Left renal cortex interstitium (tissue), 4 donors: Measurements from ENCODE around the gene TSPAN17. TPM values are rescaled to one million over a fixed set of nuclear protein-coding genes. Genes with fewer than 3 reads are reported as not detected.

ENCODE experiments used
- DNase-seq, 4 donors: peaks; one replicate each; pipeline ENCODE4 v3.0.0-alpha.2; 2013; ENCODE audit warnings: low read depth in 4 of 4, low spot score in 2 of 4, missing footprints in 1 of 4
- polyA plus RNA-seq, 4 donors: library from polyadenylated mRNA; unstranded; fragments of 120-200 nt; gene quantifications; one replicate each; pipeline ENCODE4 v1.2.1, GENCODE V29; 2013; ENCODE audit not compliant: insufficient read length in 4 of 4

Gene TSPAN17
- polyA plus RNA-seq, 4 donors: 29.2 to 37.8 (median 33.5) TPM

DNA sequence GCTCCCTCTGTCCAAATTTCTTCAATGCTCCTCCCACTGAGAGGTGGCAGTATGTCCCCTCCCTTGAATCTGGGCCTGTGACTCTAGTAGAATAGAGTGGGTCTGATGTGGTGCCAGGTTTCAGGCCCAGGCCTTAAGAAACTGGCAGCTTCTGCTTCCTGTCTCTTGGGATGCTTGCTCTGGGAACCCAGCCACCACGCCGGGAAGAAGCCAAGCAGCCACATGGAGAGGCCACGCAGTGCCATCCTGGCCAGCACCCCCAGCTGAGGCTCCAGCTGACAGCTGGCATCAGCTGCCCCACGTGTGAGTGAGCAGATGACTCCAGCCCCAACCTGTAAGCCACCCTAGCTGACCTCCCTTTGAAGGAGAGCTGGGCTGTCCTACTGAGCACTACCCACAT is 7.3 kb upstream of the TSPAN17 start:
- no peak for DNase-seq

DNA sequence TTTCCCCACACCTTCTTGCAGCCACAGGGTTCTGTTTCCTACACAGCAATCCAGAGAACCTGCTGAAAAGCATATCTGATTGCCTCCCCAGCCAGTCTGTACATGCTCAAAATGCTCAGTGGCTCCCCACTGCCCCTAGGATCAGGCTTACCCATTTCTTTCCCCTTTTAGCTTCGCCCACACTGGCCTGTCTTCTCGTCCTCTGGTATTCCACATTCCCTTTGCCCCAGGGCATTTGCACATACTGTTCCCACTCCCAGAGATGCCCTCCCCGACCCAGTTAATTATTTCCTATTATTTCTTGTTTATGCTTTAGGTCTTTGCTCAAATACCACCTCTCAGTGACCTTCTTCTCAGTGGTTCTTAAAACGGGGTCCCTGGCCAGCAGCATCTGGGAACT is 6.7 kb upstream of the TSPAN17 start:
- DNase-seq: no peak

DNA sequence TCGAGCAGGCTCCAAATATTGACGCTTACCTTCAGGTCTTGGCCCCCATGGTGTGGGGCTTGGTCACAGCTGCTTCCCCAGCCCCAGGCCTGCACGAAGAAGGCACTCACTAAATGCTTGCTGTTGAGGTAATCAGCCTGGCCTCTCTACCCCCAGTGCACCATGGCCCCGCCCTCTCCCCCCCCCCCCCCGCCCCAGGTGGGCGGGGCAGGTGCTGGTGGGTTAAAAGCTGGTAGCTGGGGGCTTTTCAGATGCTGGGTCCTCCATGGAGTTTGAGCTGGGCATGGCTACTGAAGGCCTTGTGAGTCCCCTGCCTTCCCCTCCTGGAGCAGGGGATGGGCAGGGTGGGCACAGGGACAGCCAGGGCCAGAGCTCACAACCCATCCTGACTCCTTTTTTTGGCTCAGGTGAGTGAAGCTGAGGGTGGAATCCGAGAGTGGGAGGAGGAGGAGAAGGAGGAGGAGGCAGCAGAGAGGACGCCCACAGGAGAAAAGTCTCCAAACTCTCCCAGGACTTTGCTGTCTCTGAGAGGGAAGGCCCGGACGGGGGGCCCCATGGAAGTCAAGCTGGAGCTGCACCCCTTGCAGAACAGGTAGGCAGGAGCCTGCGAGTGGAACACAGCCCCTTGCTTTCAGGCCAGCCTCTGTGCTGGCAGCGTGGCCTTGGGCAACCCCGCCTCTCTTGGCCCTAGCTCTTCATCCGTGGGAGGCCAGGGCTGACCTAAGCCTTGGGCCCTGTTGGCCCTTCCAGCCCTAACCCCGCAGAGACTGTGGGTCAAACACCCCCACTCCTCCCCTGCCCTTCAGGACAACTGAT is 4.4 kb upstream of the TSPAN17 start:
- no peak for DNase-seq

DNA sequence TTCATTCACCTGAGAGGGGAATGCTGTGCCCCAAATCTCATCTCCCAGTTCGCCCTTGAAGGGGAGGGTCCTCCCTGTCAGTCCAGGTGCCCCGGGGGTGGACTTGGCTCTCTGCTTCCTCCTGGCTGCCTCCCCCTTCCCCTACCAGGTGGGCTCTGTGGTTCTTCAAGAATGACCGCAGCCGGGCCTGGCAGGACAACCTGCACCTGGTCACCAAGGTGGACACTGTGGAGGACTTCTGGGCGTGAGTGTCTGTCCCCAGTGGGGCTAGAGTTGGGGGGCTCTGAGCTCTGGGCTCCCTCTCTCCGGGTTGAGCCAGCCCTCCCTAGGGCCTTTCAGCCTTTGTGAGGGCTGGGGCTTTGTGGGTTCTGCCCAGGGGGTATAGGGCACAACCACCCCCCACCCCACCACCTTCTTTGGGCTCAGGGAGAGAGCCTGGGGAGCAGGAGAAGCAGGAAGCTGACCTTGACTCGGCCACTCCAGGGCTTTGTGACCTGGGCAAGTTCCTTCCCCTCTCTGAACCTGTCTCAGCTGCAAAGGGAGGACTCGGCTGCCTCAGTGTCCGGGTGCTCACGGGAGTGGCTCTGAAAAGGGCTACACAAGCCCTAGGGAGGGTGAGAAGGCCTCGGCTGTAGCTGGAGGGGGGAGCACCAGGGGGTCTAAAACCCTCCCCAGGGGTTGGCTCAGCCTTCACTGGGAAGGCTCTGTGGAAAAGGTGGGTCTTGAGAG is 3.6 kb upstream of the TSPAN17 start:
- DNase-seq: no peak

DNA sequence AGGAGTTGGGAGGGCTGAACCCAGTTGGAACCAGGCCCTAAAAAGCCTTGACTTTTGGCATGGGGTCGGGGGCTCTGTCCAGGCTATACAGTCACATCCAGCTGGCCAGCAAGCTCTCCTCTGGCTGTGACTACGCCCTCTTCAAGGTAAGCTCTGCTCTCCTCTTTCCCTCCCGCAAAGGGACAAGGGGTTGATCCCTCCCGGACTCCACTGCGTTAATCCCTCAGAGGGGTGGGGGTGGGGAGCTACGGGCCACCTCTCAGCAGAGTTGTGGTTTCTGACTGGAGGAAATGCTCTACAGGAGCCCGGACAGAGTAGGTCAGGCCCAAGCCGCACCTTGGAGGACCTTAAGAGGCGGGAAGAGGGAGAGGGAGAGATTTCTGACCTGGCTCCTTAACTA is 3.0 kb upstream of the TSPAN17 start:
- no peak for DNase-seq

DNA sequence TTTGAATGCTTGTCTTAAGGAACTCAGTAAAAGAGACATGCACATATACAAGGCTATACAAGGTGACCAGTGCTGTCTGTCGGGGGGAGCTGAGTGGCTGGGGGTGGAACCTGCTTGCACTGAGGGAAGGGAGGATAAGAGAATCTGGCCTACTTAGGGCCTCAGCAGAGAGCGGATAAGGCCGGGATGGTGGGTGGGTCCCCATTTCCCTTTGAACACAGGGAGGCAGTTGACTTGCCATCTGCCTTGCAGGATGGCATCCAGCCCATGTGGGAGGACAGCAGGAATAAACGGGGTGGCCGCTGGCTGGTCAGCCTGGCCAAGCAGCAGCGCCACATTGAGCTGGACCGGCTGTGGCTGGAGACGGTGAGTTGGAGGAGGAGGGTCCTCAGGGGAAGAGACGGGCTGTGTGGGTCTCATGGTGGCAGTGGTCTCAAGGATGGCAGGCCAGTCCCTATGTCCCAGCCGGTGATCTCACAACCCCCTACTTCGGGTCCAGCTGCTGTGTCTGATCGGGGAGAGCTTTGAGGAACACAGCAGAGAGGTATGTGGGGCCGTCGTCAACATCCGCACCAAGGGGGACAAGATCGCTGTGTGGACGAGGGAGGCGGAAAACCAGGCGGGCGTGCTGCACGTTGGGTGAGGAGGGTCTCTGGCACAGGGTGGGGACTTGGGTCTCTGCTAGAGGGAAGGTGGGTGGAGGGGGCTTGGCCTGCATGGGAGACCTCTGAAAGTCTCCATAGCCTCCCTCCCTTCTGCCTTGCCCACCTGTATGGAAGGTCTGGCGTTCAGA is 2.2 kb upstream of the TSPAN17 start:
- DNase-seq: no peak

DNA sequence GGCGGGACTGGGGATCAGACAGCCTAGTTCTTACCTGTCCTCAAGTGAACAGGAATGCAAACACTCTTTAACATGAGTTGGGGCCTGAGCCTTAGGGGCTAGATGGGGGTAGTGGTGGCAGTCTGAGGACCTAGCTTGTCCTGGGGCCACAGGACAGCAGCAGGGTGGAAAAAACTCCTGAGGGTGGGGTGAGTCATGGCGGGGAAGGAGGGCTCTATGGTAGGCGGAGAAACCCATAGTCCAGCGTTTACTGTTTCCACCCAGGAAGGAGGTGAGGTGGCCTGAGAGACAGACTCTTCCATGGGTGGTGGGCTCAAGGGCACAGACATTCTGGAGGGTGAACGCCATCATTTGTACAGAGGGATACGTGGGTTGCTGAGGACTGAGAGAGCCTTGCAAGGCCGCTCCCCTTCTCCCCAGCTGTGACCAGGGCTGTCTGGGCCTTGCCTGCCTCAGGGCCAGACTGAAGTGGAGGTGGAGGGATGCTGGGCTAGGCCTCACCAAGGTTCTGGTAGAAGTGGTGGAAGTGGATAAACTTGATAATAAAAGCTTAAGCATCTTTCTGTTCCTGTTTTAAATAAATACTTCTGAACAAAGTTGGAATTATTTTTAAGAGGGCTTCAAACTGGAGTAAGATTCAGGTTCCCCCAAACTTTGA is 1.1 kb upstream of the TSPAN17 start:
- no peak for DNase-seq

DNA sequence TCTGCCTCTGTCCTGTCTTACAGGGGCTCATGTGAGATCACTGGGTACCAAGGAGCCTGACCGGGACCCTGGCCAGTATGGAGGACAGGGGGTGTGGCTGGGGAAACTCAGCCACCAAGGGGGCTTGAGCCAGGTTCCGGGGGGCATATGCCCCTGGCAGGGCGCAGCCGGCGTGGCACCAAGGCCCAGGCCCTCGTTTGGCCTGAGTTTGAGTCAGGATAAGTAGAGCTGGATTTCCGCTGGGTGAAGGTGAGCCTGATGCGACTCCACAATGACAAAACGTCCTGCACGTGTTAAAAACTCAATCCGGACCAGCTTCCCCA is 616 bp upstream of the TSPAN17 start:
- DNase-seq: no peak

DNA sequence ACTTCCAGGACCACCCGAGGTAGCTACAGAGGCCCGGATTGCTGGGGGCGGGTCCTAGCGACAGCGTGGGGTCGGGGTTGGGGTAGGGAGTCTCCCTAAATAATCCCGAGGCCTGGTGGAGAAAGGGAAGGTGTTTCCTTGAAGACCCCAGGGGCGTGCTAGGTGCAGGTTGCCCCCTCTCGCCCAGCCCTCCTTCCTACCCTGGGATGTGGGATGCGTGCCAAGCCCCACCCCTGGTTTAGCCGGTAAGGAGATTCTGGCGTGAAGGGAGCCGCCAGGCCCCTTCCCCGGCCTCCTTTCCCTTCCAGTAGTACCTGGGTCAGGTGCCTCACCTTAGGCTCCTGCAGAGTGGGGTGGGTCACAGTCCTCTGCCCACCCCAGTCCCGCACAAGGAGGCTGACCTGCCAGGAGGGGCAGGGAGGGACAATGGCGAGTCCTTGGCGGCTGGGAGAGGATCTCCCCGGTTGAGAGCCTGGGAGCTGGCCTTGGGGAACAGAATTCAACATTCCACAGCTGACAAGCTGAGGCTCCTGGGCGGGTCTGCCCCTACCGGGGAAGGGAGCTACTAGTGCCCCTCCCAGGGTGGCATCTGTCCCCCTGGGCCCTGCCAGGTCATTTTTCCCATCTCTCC is 674 bp downstream of the TSPAN17 start:
- peak in 1 of 4 donors; percentile 14 for DNase-seq

DNA sequence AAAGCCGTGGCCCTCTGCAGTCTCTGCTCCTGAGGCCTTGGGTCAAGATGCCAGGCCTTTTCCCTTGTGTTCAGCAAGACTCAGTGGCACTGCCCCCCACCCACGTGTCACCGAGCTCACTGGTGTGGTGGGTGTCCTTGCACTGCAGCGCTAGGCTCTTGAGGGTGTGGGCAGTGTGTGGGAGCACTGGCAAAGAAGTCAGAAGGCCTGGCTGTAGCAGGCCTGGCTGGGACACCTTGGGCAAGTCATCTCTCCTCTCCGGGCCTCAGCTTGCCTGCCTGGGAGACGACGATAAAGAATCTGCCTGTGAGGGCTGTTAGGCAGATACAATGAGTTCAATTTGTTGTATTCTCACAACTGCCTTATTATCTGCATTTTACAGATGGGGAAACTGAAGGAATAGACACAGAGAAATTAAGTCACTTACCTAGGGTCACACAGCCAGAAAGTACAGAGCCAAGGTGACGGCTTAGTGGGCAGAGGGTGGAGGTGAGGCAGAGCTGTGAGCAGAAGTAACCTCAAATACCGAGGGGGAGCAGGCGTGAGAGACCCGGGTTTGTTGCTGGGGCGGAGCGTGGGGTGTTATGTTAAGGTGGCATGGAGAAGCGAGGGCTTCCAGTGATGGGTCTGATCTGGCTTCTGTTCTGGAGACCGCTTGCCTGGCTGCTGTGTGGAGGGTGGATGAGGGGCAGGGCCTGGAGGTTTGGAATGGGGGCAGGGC is 1.4 kb downstream of the TSPAN17 start:
- DNase-seq: no peak

DNA sequence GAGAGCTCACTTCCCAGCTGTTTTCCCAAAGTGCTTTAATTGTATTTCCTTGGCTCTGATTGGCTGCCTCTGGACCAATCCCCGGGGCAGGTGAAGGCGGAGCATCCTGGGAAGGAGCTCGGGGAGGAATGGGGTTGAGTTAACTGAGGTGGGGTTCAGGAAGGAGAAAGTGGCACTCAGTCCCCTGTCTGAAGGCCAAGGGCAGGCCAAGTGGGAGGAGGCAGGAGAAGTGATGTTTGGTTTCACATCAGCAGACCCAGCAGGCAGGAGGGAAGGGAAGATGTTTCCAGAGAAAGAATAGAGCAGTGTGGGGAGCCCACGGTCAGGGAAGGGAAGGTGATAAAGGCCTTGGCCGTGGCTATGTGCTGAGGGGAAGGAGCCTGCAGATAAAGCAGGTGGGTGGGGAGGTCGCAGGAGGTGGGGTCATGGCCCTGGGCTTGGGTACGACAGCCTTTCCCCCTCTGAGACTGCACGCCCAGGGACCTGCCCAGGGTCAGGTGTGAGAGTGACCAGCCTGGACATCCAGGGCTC is 3.1 kb downstream of the TSPAN17 start:
- no peak for DNase-seq

DNA sequence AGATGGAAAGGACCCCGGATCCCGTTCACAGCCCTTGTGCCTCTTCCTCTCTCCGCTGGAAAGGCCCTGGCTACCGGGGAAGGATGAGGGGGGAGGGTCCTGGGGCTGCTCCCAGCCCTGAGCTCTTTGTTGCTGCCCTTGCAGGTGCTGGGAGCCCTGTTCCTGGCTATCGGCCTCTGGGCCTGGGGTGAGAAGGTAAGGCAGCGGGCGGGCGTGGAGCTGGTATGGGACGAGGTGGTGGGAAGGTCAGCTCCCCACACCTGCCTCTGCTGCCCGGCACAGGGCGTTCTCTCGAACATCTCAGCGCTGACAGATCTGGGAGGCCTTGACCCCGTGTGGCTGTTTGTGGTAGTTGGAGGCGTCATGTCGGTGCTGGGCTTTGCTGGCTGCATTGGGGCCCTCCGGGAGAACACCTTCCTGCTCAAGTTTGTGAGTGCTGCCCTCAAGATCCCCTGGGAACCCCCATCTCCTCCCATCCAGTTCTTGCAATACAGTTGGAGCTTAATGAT is 4.2 kb downstream of the TSPAN17 start:
- DNase-seq: no peak

DNA sequence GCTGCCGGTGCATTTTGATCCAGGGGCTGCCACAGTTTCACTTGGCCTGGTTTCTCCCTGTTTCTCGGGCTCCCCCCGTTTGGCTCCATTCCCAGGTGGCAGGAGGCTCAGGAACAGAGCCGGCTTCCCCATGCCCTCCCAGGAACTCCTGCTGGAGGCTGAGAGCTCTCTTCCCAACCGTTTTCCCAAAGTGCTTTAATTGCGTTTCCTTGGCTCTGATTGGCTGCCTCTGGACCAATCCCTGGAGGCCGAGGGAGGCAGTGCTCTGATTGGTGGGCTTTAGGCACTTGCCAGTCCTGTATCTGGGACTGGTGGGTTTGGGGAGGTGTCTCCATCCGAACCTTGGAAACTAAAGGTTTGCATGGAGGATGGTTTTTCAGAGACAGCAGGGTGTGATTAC is 4.9 kb downstream of the TSPAN17 start:
- no peak for DNase-seq

DNA sequence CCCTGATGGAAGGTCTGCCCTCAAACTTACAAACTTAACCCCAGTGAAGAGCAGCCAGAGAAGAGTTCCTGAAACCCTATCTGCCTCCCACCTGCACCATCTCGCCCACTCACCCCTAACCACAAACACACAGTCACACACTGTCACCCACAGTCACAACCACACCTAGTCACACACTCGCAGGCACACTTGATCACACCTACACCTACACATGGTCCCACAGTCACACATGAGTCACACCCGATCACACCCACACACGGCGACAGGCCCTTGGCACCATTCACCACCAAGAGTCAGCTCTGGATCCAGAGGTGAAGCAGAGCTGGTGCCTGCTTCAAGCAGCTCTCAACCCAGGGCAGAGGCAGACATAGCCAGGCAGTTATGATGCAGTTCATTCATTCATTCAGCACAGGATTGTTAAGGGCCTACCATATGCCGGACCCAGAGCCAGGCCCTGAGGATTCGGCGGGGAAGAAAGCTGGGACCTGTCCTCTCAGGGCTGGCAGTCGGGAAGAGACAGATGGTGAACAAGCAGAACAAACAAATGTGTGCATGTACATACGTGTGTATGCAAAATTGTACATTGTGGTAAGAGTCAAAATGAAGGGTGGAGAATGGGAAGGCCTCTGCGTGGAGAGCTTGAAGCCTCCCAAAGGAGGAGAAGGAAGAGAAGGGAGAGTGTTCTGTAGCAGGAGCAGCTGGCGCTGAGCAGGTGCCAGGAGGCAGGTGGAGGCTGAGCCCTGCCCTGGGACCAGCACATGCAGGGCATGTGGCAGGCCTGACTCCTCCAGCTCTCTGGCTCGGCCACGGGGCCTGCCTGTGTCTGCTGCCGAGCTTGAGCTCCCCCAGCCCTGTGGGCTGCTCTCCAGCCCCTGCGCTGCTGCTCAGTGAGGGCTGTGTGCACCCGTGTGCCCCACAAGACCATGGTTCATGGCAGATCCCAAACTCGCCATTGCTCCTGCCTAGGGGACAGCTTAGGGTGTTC is 6.4 kb downstream of the TSPAN17 start:
- DNase-seq: no peak

DNA sequence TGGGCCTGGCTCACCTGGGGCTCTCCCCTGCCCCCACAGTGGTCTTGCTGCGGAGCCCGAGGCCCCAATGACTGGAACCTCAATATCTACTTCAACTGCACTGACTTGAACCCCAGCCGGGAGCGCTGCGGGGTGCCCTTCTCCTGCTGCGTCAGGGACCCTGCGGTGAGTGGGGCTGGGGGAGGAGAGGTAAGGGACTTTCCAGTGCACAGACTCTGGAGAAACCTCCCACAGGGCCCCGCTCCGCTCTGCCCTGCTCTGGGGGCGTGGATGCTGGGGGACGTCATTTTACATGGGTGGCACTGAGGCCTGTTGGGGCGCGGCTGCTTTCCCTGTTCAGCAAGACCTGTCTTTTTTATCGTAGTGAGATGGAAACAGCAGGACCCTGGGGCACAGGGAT is 7.6 kb downstream of the TSPAN17 start:
- DNase-seq: no peak

DNA sequence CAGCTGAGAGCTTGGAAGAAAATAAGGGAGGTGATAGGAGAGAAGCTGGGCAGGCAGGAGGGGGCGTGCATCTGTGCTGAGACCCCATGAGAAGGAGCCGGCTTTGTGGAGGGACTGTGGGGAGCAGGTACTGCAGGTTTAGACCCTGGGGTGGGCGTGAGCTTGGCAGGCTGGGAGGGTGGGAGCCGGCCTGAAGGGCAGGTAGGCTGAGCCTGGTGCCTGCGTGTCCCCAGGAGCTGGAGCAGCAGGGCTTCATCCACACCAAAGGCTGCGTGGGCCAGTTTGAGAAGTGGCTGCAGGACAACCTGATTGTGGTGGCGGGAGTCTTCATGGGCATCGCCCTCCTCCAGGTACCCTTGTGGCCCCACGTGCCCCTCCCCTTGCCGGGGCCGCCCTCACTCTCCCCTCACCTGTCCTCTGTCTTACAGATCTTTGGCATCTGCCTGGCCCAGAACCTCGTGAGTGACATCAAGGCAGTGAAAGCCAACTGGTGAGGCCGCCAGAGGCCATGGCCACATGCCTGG is 9.2 kb downstream of the TSPAN17 start:
- DNase-seq: no peak

DNA sequence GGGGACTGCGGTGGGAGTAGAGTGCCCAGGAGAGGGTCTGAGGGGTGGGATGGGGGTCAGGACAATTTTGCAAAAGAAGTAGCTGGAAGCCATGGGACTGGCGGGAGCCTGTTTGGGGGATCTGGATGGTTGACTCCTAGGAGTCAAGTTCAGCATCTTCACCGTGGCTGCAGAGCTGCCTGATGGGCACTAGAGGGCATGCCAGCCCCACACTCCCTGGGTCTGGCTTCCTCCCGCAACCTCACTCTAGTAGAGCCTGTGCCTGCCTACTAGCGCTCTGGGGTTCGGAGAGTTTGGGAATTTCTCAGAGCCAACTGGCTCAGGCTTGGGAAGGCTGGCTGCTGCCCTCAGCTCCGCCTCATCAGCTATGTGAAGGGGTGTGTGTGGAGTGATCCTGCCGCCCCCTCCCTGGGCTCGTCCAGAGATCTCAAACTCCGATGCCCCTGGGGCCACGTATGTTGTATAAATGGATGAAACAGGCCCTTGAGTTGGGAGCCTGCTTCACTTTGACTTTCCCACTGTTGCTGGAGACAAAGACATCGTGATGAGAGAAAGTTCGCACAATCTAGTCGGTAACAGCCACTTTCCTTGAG is 10.8 kb downstream of the TSPAN17 start:
- peak in 1 of 4 donors; percentile 42 for DNase-seq
